ENCODE measurements around the gene FAM216A.

The FAM216A gene

GRCh38 chr12:110528277-110528839 is 59.7 kb downstream of the FAM216A start:
- no peak for TF ChIP-seq CTCF (IDR thresholded peaks at IDR 0.05; ENCODE audit: extremely low read depth, missing control alignments)
- DNase-seq (ENCODE audit: low spot score), result peak; percentile 27

GRCh38 chr12:110530511-110530910 is 61.9 kb downstream of the FAM216A start:
- TF ChIP-seq CTCF (IDR thresholded peaks at IDR 0.05; ENCODE audit: extremely low read depth, missing control alignments), result no peak
- DNase-seq (ENCODE audit: low spot score), result peak; percentile 24

GRCh38 chr12:110531741-110532333 is 63.2 kb downstream of the FAM216A start:
- no peak for TF ChIP-seq CTCF (IDR thresholded peaks at IDR 0.05; ENCODE audit: extremely low read depth, missing control alignments)
- DNase-seq (ENCODE audit: low spot score), result peak; percentile 70

- no peak for TF ChIP-seq CTCF (IDR thresholded peaks at IDR 0.05; ENCODE audit: extremely low read depth, missing control alignments)
- DNase-seq (ENCODE audit: low spot score), result no peak
These were observed 64.0 kb downstream of the FAM216A start for GRCh38 chr12:110532644-110533043.

- TF ChIP-seq CTCF (IDR thresholded peaks at IDR 0.05; ENCODE audit: extremely low read depth, missing control alignments), result no peak
- DNase-seq (ENCODE audit: low spot score), result no peak
These were observed 65.0 kb downstream of the FAM216A start for GRCh38 chr12:110533607-110534006.

- no peak for DNase-seq (ENCODE audit: low spot score)
- no peak for TF ChIP-seq CTCF (IDR thresholded peaks at IDR 0.05; ENCODE audit: extremely low read depth, missing control alignments)
These were observed 66.2 kb downstream of the FAM216A start for GRCh38 chr12:110534811-110535210.

- DNase-seq (ENCODE audit: low spot score), result no peak
- no peak for TF ChIP-seq CTCF (IDR thresholded peaks at IDR 0.05; ENCODE audit: extremely low read depth, missing control alignments)
These were observed 68.4 kb downstream of the FAM216A start for GRCh38 chr12:110536834-110537604.

Measured in GM20000 (cell line).